Endothelial cell of coronary artery (primary cell): ENCODE results near the gene ZNF599. TPM values are rescaled to one million over a fixed set of nuclear protein-coding genes. Genes with fewer than 3 reads are reported as not detected.

ENCODE experiments used
- total RNA-seq: library from RNA; depleted of rRNA; stranded (reverse); fragments of >200 nt; gene quantifications from 2 replicates; pipeline ENCODE4 v1.2.3, GENCODE V29; 2014

ZNF599 gene
- 3.0 and 3.9 TPM in 2 replicates for total RNA-seq

DNA sequence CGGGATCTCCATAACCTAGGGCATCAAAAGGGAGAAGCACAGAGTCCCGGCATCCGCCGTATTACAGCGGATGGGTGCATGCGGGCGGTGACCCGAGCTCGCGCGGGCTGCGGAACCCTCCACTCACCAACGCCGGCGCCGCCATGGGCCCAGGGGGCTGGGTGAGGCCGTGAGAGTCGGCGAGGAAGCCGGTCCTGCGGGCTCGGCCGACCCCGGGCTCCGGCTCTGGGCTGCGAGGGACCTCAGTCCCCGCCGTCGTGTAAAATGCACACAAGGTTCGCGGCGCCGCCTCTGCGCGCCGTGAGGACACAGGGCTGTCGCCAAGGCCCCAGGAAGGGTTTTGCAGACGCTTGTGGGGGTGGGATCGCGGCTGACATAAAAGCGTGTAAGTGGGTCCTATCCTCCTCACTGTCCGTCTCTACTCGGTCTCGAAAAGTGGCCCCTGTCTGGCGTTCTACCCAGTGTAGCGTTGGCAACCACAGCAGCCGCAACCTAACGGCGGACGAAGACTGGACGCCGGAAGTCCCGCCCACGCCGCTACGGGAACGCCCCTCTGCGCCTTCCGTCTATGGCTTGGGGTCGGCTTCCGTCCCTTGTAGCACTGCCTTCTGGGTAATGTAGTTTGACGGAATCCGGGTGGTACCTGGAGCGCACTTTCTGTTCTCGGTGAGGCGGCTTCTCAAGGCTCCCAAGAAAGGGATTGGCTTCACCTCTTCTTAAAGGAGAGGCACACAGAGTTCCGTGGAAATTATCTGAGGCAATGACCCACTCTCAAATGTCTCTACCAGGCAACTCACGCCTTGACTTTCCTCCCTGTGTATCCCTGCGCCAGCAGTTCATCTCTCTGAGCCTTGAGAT, at the start of gene ZNF599:
Gene ZNF599, minus strand, starts transcription at position 519 of the 858 bp plus-strand sequence. Its CDS starts 374 bp downstream, at position 145.

DNA sequence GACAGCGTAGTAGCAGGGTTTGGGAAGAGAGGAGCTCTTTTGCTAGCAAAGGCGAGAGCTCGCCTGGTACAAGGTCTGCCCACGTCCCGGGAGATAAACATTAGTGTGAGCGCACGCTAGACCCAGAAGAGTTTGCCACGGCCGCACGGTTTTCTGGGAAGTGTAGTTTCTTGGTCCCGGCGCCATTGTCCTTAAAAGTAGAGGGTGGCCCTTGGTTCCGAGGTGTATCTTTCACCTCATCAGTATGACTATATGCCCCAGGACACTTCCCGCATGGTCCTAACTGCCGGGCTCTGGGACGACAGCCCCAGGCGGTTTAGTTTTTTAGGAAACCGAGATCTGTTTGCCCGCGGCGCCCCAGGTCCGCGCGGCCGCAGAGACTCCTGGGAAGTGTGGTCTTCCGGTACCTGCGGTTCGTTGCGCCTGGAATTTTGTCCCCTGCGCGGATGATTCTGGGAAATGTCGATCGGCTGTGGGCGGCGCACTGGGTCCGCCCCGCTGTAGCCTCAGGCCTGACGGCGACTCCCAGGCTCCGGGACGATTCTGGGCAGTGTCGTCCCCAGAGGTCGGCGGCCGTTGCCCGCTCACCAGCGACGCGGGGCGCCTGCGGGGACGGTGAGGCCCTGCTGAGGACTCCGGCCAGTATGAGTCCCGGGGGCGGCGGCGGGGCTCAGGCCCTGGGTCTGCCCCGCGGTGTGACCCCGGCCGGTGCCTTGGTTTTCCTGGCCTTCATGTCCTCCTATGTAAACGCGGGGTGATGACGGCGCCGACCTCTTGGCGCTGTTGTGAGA, 39.1 kb downstream of the ZNF599 start, which contains the start of gene ZNF181:
Gene ZNF181, plus strand, starts transcription at position 498 of the 791 bp plus-strand sequence. CDS start 795 bp downstream, outside the sequence.

Other genes with a start within 250 kb of the ZNF599 start
- 0.09 and 0.27 TPM in 2 replicates for gene SCGB2B2, start 96.1 kb downstream of the ZNF599 start, total RNA-seq
- 11.7 and 15.5 TPM in 2 replicates for gene ZNF302, start 95.5 kb downstream of the ZNF599 start, total RNA-seq
- gene ZNF181, start 39.0 kb downstream of the ZNF599 start, total RNA-seq = 7.6 and 9.9 TPM in 2 replicates
- 3.5 and 4.2 TPM in 2 replicates for gene ZNF30, start 153.7 kb upstream of the ZNF599 start, total RNA-seq
- 24.8 and 34.3 TPM in 2 replicates for gene ZNF792, start 191.0 kb upstream of the ZNF599 start, total RNA-seq
- 33.4 and 57.0 TPM in 2 replicates for gene GRAMD1A, start 227.1 kb upstream of the ZNF599 start, total RNA-seq